GM19099 (cell line): ENCODE results near the gene NFATC2.

Experiments
- POLR2A ChIP-seq: IDR thresholded peaks from 3 replicates; pipeline ENCODE4 v1.6.1; 2011; ENCODE audit warnings: low read depth; ENCODE audit not compliant: insufficient read length; ENCODE audit errors: extremely low read depth

Gene NFATC2

GRCh38 chr20:51495921-51496545, 46.5 kb downstream of the NFATC2 start:
- TF ChIP-seq POLR2A, result no peak

- no peak for TF ChIP-seq POLR2A
These were observed 47.2 kb downstream of the NFATC2 start for GRCh38 chr20:51495291-51495690.

- no peak for TF ChIP-seq POLR2A
These were observed 48.0 kb downstream of the NFATC2 start for GRCh38 chr20:51494241-51495110.

- TF ChIP-seq POLR2A, result no peak
These were observed 49.1 kb downstream of the NFATC2 start for GRCh38 chr20:51493346-51493791.

- TF ChIP-seq POLR2A, result no peak
These were observed 50.1 kb downstream of the NFATC2 start for GRCh38 chr20:51492167-51493092.

- TF ChIP-seq POLR2A, result no peak
These were observed 51.1 kb downstream of the NFATC2 start for GRCh38 chr20:51491393-51491792.

GRCh38 chr20:51490635-51491034, 51.9 kb downstream of the NFATC2 start:
- TF ChIP-seq POLR2A, result no peak

- TF ChIP-seq POLR2A, result no peak
These were observed 52.9 kb downstream of the NFATC2 start for GRCh38 chr20:51489611-51490010.

GRCh38 chr20:51488331-51488730, 54.2 kb downstream of the NFATC2 start:
- TF ChIP-seq POLR2A, result no peak

- TF ChIP-seq POLR2A, result no peak
These were observed 54.8 kb downstream of the NFATC2 start for GRCh38 chr20:51487565-51488268.

GRCh38 chr20:51487076-51487475, 55.4 kb downstream of the NFATC2 start:
- no peak for TF ChIP-seq POLR2A

GRCh38 chr20:51486197-51487005, 56.1 kb downstream of the NFATC2 start:
- TF ChIP-seq POLR2A, result no peak

- no peak for TF ChIP-seq POLR2A
These were observed 57.7 kb downstream of the NFATC2 start for GRCh38 chr20:51484831-51485230.
